ENCODE measurements around the gene PIBF1. TPM values are rescaled to one million over a fixed set of nuclear protein-coding genes. Genes with fewer than 3 reads are reported as not detected.

Gene PIBF1
- total RNA-seq, 3 donors from 2014 or later = 22.2 to 39.7 (median 26.5) TPM

GRCh38 chr13:73059460-73060250 is 277.7 kb downstream of the PIBF1 start:
- H3K27ac ChIP-seq = peak overlapping the region; percentile 81 to 92
- H3K4me1 ChIP-seq = no peaks in the 10 kb centered on the region
- no peaks in the 10 kb centered on the region for H3K9me3 ChIP-seq
- peak overlapping the region; percentile 70 to 91 (median 80) for H3K4me3 ChIP-seq
- peak; percentile 63 to 72 for DNase-seq (ENCODE audit: low spot score in 2 of 2)
- H3K36me3 ChIP-seq = no peaks in the 10 kb centered on the region
- TF ChIP-seq POLR2AphosphoS5 (IDR thresholded peaks at IDR 0.05) (no peak), POLR2A (IDR thresholded peaks at IDR 0.05) (no peak)
- no peaks in the 10 kb centered on the region for H3K27me3 ChIP-seq
- intact Hi-C loops (cut with DNase I; ENCODE audit: low total_unique reads) = loop anchor here (10.0 kb wide), 1 partner anchor 365 kb away; no protein-coding TSS in a partner anchor

- intact Hi-C loops (cut with DNase I; ENCODE audit: low total_unique reads) = no loop called here
- TF ChIP-seq POLR2A (IDR thresholded peaks at IDR 0.05) (no peak), POLR2AphosphoS5 (IDR thresholded peaks at IDR 0.05) (no peak), CTCF (IDR thresholded peaks at IDR 0.05) (no peak)
- peak in 1 of 2 donors; percentile 35 for DNase-seq (ENCODE audit: low spot score in 2 of 2)
Observed at GRCh38 chr13:73060251-73061160, 278.6 kb downstream of the PIBF1 start.

GRCh38 chr13:73061473-73061872 is 279.5 kb downstream of the PIBF1 start:
- Histone ChIP-seq H3K27ac (peak overlapping the region; percentile 48 to 92), H3K27me3 (no peaks in the 10 kb centered on the region), H3K4me3 (peak overlapping the region in 2 of 3 donors; percentile 70 to 91), H3K4me1 (no peaks in the 10 kb centered on the region), H3K9me3 (no peaks in the 10 kb centered on the region), H3K36me3 (no peaks in the 10 kb centered on the region)
- TF ChIP-seq POLR2AphosphoS5 (IDR thresholded peaks at IDR 0.05) = no peak
- no peak for DNase-seq (ENCODE audit: low spot score in 2 of 2)
- intact Hi-C loops (cut with DNase I; ENCODE audit: low total_unique reads) = no loop called here

More at GRCh38 chr13:73060251-73061160, 278.6 kb downstream of the PIBF1 start:
- H3K4me1 ChIP-seq = no peaks in the 10 kb centered on the region
- H3K27me3 ChIP-seq = no peaks in the 10 kb centered on the region
- H3K9me3 ChIP-seq = no peaks in the 10 kb centered on the region
- H3K36me3 ChIP-seq = no peaks in the 10 kb centered on the region
- H3K27ac ChIP-seq = peak overlapping the region; percentile 81 to 92
- peak overlapping the region; percentile 70 to 91 (median 80) for H3K4me3 ChIP-seq

GRCh38 chr13:73061876-73062275 is 279.9 kb downstream of the PIBF1 start:
- no peaks in the 10 kb centered on the region for H3K4me1 ChIP-seq
- intact Hi-C loops (cut with DNase I; ENCODE audit: low total_unique reads) = no loop called here
- no peaks in the 10 kb centered on the region for H3K27me3 ChIP-seq
- H3K4me3 ChIP-seq = peak overlapping the region in 2 of 3 donors; percentile 70 to 91
- DNase-seq (ENCODE audit: low spot score in 2 of 2) = no peak
- no peaks in the 10 kb centered on the region for H3K36me3 ChIP-seq
- no peaks in the 10 kb centered on the region for H3K9me3 ChIP-seq
- no peak for TF ChIP-seq CTCF (IDR thresholded peaks at IDR 0.05)
- TF ChIP-seq POLR2A (IDR thresholded peaks at IDR 0.05) = no peak
- TF ChIP-seq POLR2AphosphoS5 (IDR thresholded peaks at IDR 0.05) = no peak
- peak overlapping the region; percentile 48 to 92 for H3K27ac ChIP-seq

- H3K9me3 ChIP-seq = no peaks in the 10 kb centered on the region
- no peak for TF ChIP-seq POLR2AphosphoS5 (IDR thresholded peaks at IDR 0.05)
- no peak for TF ChIP-seq POLR2A (IDR thresholded peaks at IDR 0.05)
- no peak for TF ChIP-seq CTCF (IDR thresholded peaks at IDR 0.05)
- peak overlapping the region in 2 of 3 donors; percentile 70 to 91 for H3K4me3 ChIP-seq
- H3K36me3 ChIP-seq = no peaks in the 10 kb centered on the region
- DNase-seq (ENCODE audit: low spot score in 2 of 2) = no peak
- H3K4me1 ChIP-seq = no peaks in the 10 kb centered on the region
- H3K27me3 ChIP-seq = no peaks in the 10 kb centered on the region
- H3K27ac ChIP-seq = peak overlapping the region; percentile 48 to 92
- intact Hi-C loops (cut with DNase I; ENCODE audit: low total_unique reads) = no loop called here
Observed at GRCh38 chr13:73062468-73062867, 280.5 kb downstream of the PIBF1 start.
